Measurements from ENCODE around the gene MACROD1. TPM values are rescaled to one million over a fixed set of nuclear protein-coding genes. Genes with fewer than 3 reads are reported as not detected.

MACROD1 gene
- total and polyA plus RNA-seq, 9 donors, result 21.1 to 50.2 (median 32.2) TPM

GRCh38 chr11:64084146-64084950, 81.6 kb downstream of the MACROD1 start:
- Histone ChIP-seq H3K36me3 (no peaks in the 10 kb centered on the region), H3K27ac (no peak overlapping the region), H3K9me3 (no peaks in the 10 kb centered on the region), H3K4me1 (ENCODE audit: insufficient read depth) (peaks cover 6% of the 10 kb centered on the region), H3K4me3 (no peak overlapping the region), H3K27me3 (no peaks in the 10 kb centered on the region)
- intact Hi-C loops (cut with DNase I), result no loop called here
- WGBS, 3 donors, result 84 to 88% (median 86%) methylated on average over 26 of the region's 26 CpGs
- DNase-seq, result no peak
- TF ChIP-seq EP300 (IDR thresholded peaks at IDR 0.05) (no peak), CTCF (IDR thresholded peaks at IDR 0.05) (no peak), POLR2A (IDR thresholded peaks at IDR 0.05) (no peak)

- no peak overlapping the region for H3K27ac ChIP-seq
- 84 to 91% (median 90%) methylated on average over 28 of the region's 28 CpGs for WGBS, 3 donors
- H3K4me3 ChIP-seq, result no peak overlapping the region
- H3K4me1 ChIP-seq (ENCODE audit: insufficient read depth), result peaks cover 6% of the 10 kb centered on the region
- H3K36me3 ChIP-seq, result no peaks in the 10 kb centered on the region
- intact Hi-C loops (cut with DNase I), result no loop called here
- no peaks in the 10 kb centered on the region for H3K9me3 ChIP-seq
- no peak for TF ChIP-seq POLR2A (IDR thresholded peaks at IDR 0.05)
- no peak for TF ChIP-seq CTCF (IDR thresholded peaks at IDR 0.05)
- TF ChIP-seq EP300 (IDR thresholded peaks at IDR 0.05), result no peak
- no peaks in the 10 kb centered on the region for H3K27me3 ChIP-seq
- no peak for DNase-seq
Measured at GRCh38 chr11:64083398-64084080, 82.4 kb downstream of the MACROD1 start.

- no peak for DNase-seq
- intact Hi-C loops (cut with DNase I), result no loop called here
- 87 to 91% (median 87%) methylated on average over 27 of the region's 27 CpGs for WGBS, 3 donors
- Histone ChIP-seq H3K27ac (no peak overlapping the region), H3K4me1 (ENCODE audit: insufficient read depth) (peaks cover 6% of the 10 kb centered on the region), H3K27me3 (no peaks in the 10 kb centered on the region), H3K36me3 (no peaks in the 10 kb centered on the region), H3K4me3 (no peak overlapping the region), H3K9me3 (no peaks in the 10 kb centered on the region)
- TF ChIP-seq CTCF (IDR thresholded peaks at IDR 0.05), result no peak
- TF ChIP-seq POLR2A (IDR thresholded peaks at IDR 0.05), result no peak
- TF ChIP-seq EP300 (IDR thresholded peaks at IDR 0.05), result no peak
Measured at GRCh38 chr11:64081745-64082442, 84.0 kb downstream of the MACROD1 start.

GRCh38 chr11:64080390-64080789, 85.5 kb downstream of the MACROD1 start:
- no peak for DNase-seq
- Histone ChIP-seq H3K27me3 (no peaks in the 10 kb centered on the region), H3K27ac (no peak overlapping the region), H3K4me3 (no peak overlapping the region), H3K36me3 (no peaks in the 10 kb centered on the region), H3K4me1 (ENCODE audit: insufficient read depth) (no peaks in the 10 kb centered on the region), H3K9me3 (no peaks in the 10 kb centered on the region)
- intact Hi-C loops (cut with DNase I), result no loop called here
- TF ChIP-seq CTCF (IDR thresholded peaks at IDR 0.05) (no peak), EP300 (IDR thresholded peaks at IDR 0.05) (no peak), POLR2A (IDR thresholded peaks at IDR 0.05) (no peak)
- WGBS, 3 donors, result 88 to 92% (median 92%) methylated on average over 10 of the region's 10 CpGs
